ENCODE data around the gene SIPA1L2. TPM values are rescaled to one million over a fixed set of nuclear protein-coding genes. Genes with fewer than 3 reads are reported as not detected.
A peak's percentile ranks its signal among the peaks of the same experiment; 100 is the strongest.
"Not testable (repeated sequence)": the region's sequence is repeated elsewhere in the genome, so short reads cannot be mapped to it uniquely, and the experiment has no call there.

Gene SIPA1L2
- total and polyA plus RNA-seq, 10 donors: 1.1 to 67.7 (median 27.7) TPM

- H3K9me3 ChIP-seq: no peaks in the 10 kb centered on the region
- H3K4me1 ChIP-seq: peaks cover 0 to 58% (median 12%) of the 10 kb centered on the region in 6 donors
- intact Hi-C loops (cut with DNase I; ENCODE audit: low total_unique reads): no loop called here
- H3K27me3 ChIP-seq (replicated peaks in 1 of 7): no peaks in the 10 kb centered on the region
- DNase-seq: no peak
- TF ChIP-seq POLR2AphosphoS5 (IDR thresholded peaks at IDR 0.05) (no peak), POLR2A (IDR thresholded peaks at IDR 0.05) (no peak)
- TF ChIP-seq, protein P1, sequence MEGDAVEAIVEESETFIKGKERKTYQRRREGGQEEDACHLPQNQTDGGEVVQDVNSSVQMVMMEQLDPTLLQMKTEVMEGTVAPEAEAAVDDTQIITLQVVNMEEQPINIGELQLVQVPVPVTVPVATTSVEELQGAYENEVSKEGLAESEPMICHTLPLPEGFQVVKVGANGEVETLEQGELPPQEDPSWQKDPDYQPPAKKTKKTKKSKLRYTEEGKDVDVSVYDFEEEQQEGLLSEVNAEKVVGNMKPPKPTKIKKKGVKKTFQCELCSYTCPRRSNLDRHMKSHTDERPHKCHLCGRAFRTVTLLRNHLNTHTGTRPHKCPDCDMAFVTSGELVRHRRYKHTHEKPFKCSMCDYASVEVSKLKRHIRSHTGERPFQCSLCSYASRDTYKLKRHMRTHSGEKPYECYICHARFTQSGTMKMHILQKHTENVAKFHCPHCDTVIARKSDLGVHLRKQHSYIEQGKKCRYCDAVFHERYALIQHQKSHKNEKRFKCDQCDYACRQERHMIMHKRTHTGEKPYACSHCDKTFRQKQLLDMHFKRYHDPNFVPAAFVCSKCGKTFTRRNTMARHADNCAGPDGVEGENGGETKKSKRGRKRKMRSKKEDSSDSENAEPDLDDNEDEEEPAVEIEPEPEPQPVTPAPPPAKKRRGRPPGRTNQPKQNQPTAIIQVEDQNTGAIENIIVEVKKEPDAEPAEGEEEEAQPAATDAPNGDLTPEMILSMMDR (IDR thresholded peaks at IDR 0.05 in 8 of 11, conservative IDR thresholded peaks at IDR 0.05 in 3 of 11): no peak
- 78 to 93% (median 82%) methylated on average over 4 of the region's 4 CpGs for WGBS, 5 donors
- no peak overlapping the region for H3K4me3 ChIP-seq
- no peaks in the 10 kb centered on the region for H3K36me3 ChIP-seq
- H3K27ac ChIP-seq: no peak overlapping the region
These were observed 14.6 kb downstream of the SIPA1L2 start for GRCh38 chr1:232615306-232615800.

DNA sequence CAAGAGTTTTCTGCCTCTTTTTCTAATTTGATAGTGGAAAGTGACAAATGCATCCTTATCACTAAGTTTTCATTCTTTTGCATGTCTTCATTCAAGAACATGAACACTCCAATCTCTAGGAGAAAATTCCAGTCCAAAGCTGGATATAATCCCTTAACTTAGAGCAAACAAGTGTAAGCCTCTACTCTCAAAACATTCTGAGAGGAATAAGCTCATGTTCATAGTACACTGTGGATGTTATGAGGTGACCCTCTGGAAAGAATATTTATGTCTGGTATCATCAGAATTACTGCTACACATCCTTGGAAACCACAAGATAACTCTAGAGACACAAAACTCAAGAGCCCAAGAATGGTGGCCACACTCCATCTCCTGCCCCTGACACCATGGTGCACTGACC is 15.1 kb downstream of the SIPA1L2 start:
- H3K9me3 ChIP-seq: no peaks in the 10 kb centered on the region
- H3K27ac ChIP-seq: no peak overlapping the region
- TF ChIP-seq POLR2A (IDR thresholded peaks at IDR 0.05) (no peak), POLR2AphosphoS5 (IDR thresholded peaks at IDR 0.05) (no peak)
- TF ChIP-seq, protein P1 (IDR thresholded peaks at IDR 0.05 in 8 of 11, conservative IDR thresholded peaks at IDR 0.05 in 3 of 11): no peak
- intact Hi-C loops (cut with DNase I; ENCODE audit: low total_unique reads): no loop called here
- H3K4me1 ChIP-seq: peaks cover 0 to 57% (median 8%) of the 10 kb centered on the region in 6 donors
- DNase-seq: no peak
- H3K27me3 ChIP-seq (replicated peaks in 1 of 7): no peaks in the 10 kb centered on the region
- no peak overlapping the region for H3K4me3 ChIP-seq
- H3K36me3 ChIP-seq: no peaks in the 10 kb centered on the region

GRCh38 chr1:232613752-232614381 is 16.1 kb downstream of the SIPA1L2 start:
- Histone ChIP-seq H3K4me3 (no peak overlapping the region), H3K27ac (peak overlapping the region in 2 of 8 donors; percentile 11 to 22), H3K9me3 (no peaks in the 10 kb centered on the region), H3K36me3 (no peaks in the 10 kb centered on the region), H3K27me3 (replicated peaks in 1 of 7) (no peaks in the 10 kb centered on the region), H3K4me1 (peaks cover 0 to 48% (median 3%) of the 10 kb centered on the region in 6 donors)
- DNase-seq: no peak
- WGBS, 5 donors: 77 to 81% (median 78%) methylated on average over 5 of the region's 5 CpGs
- TF ChIP-seq, protein P1 (IDR thresholded peaks at IDR 0.05 in 8 of 11, conservative IDR thresholded peaks at IDR 0.05 in 3 of 11): no peak
- no peak for TF ChIP-seq POLR2AphosphoS5 (IDR thresholded peaks at IDR 0.05)
- TF ChIP-seq POLR2A (IDR thresholded peaks at IDR 0.05): no peak
- intact Hi-C loops (cut with DNase I; ENCODE audit: low total_unique reads): no loop called here

GRCh38 chr1:232612836-232613235 is 17.1 kb downstream of the SIPA1L2 start:
- 85 to 94% (median 87%) methylated on average over 7 of the region's 7 CpGs for WGBS, 5 donors
- H3K27ac ChIP-seq; intact Hi-C loops (cut with DNase I; ENCODE audit: low total_unique reads): not testable (repeated sequence)

More at GRCh38 chr1:232612836-232613235, 17.1 kb downstream of the SIPA1L2 start:
- peaks cover 0 to 53% (median 3%) of the 10 kb centered on the region in 6 donors for H3K4me1 ChIP-seq
- H3K9me3 ChIP-seq; H3K4me3 ChIP-seq; H3K36me3 ChIP-seq; DNase-seq; H3K27me3 ChIP-seq (replicated peaks in 1 of 7): not testable (repeated sequence)

Data from spleen (tissue), 11 donors.